IMR-90 (cell line): Measurements from ENCODE around the gene MARCHF3. TPM values are rescaled to one million over a fixed set of nuclear protein-coding genes. Genes with fewer than 3 reads are reported as not detected.

Experiments used
- ATAC-seq: fragments of 200-7000 bp; cut with Tn5 transposase; 2 replicates; pipeline ENCODE4 v1.9.1; 2020; ENCODE audit warnings: low read depth, mild to moderate bottlenecking, moderate library complexity
- BruUV-seq: library from RNA; stranded (reverse); fragments of 400-500 nt; replicated peaks from 2 replicates; lab custom pipeline; 2021; lab: Mats Ljungman, UMichigan
- CTCF ChIA-PET: fragments of 300-600 bp; formaldehyde crosslinking; extraction: SDS; loops from one replicate; lab custom pipeline; 2021; ENCODE audit warnings: antibody characterized with exemption; lab: Yijun Ruan, JAX
- POLR2A ChIA-PET: fragments of 300-600 bp; sonication (Branson Sonifier 250); formaldehyde crosslinking; loops from one replicate; lab custom pipeline; 2022; ENCODE audit warnings: antibody characterized with exemption; ENCODE audit not compliant: unreplicated experiment; lab: Charles Lee
- DNase-seq: peaks from one replicate; pipeline ENCODE4 v3.0.0; 2013
- H2AFZ ChIP-seq: replicated peaks from 2 replicates; pipeline ENCODE3; 2013; ENCODE audit warnings: low read length, mild to moderate bottlenecking; ENCODE audit not compliant: poor library complexity
- H2AK5ac ChIP-seq: 2 replicates; pipeline ENCODE4 v1.6.1; 2013; ENCODE audit warnings: low read depth, low read length, inconsistent platforms
- H2AK9ac ChIP-seq: replicated peaks from 2 replicates; pipeline ENCODE3; 2013; ENCODE audit warnings: mild to moderate bottlenecking, low read depth, low read length, moderate library complexity; ENCODE audit not compliant: poor library complexity
- H2BK120ac ChIP-seq: 2 replicates; pipeline ENCODE4 v1.6.1; 2013; ENCODE audit warnings: low read depth, low read length, inconsistent platforms
- H2BK15ac ChIP-seq: 3 replicates; pipeline ENCODE4 v1.6.1; 2013; ENCODE audit warnings: low read depth, low read length, inconsistent platforms
- H2BK20ac ChIP-seq: 2 replicates; pipeline ENCODE4 v1.6.1; 2013; ENCODE audit warnings: low read depth, mild to moderate bottlenecking, inconsistent platforms, low read length, moderate library complexity
- H2BK5ac ChIP-seq: 2 replicates; pipeline ENCODE4 v1.6.1; 2013; ENCODE audit warnings: mild to moderate bottlenecking, low read depth, low read length, inconsistent platforms; ENCODE audit not compliant: poor library complexity, severe bottlenecking
- H3K14ac ChIP-seq: replicated peaks from 2 replicates; pipeline ENCODE4 v1.6.1; 2013; ENCODE audit warnings: low read depth, low read length, inconsistent platforms
- H3K18ac ChIP-seq: 2 replicates; pipeline ENCODE4 v1.6.1; 2013; ENCODE audit warnings: low read depth, low read length, control low read depth
- H3K23ac ChIP-seq: 2 replicates; pipeline ENCODE4 v1.6.1; 2013; ENCODE audit warnings: low read depth, low read length, inconsistent platforms
- H3K27ac ChIP-seq: 2 replicates; pipeline ENCODE4 v1.5.1; 2013; ENCODE audit warnings: mild to moderate bottlenecking, control low read depth, low read length; ENCODE audit not compliant: insufficient read depth
- H3K27me3 ChIP-seq: 2 replicates; pipeline ENCODE4 v1.6.1; 2013; ENCODE audit warnings: low read length; ENCODE audit not compliant: control insufficient read depth, insufficient read depth
- H3K36me3 ChIP-seq: 2 replicates; pipeline ENCODE4 v1.6.1; 2013; ENCODE audit warnings: low read length, mixed read lengths; ENCODE audit not compliant: control insufficient read depth, insufficient read depth
- H3K4ac ChIP-seq: 2 replicates; pipeline ENCODE4 v1.6.1; 2013; ENCODE audit warnings: low read depth, low read length, inconsistent platforms
- H3K4me1 ChIP-seq: 2 replicates; pipeline ENCODE4 v1.6.1; 2013; ENCODE audit warnings: low read length, mixed read lengths; ENCODE audit not compliant: control insufficient read depth, insufficient read depth
- H3K4me2 ChIP-seq: 2 replicates; pipeline ENCODE4 v1.6.1; 2013; ENCODE audit warnings: low read depth, mild to moderate bottlenecking, control low read depth, low read length, moderate library complexity
- H3K4me3 ChIP-seq: 2 replicates; pipeline ENCODE4 v1.5.1; 2013; ENCODE audit warnings: low read depth, mild to moderate bottlenecking, control low read depth, low read length, moderate library complexity; ENCODE audit not compliant: insufficient read depth
- H3K56ac ChIP-seq: 2 replicates; pipeline ENCODE4 v1.6.1; 2013; ENCODE audit warnings: low read length, inconsistent platforms; ENCODE audit not compliant: insufficient read depth; ENCODE audit errors: extremely low read depth
- H3K79me1 ChIP-seq, 2 experiments: 2 replicates each; pipeline ENCODE4 v1.6.1; 2013; ENCODE audit warnings: low read length in 2 of 2, inconsistent platforms in 1 of 2, low read depth in 1 of 2
- H3K9ac ChIP-seq: 2 replicates; pipeline ENCODE4 v1.6.1; 2013; ENCODE audit warnings: low read depth, low read length, control low read depth
- H3K9me1 ChIP-seq: 2 replicates; pipeline ENCODE4 v1.6.1; 2013; ENCODE audit warnings: low read length, inconsistent platforms; ENCODE audit not compliant: insufficient read depth
- H3K9me3 ChIP-seq: 2 replicates; pipeline ENCODE4 v1.6.1; 2013; ENCODE audit warnings: low read length; ENCODE audit not compliant: control insufficient read depth, insufficient read depth
- H4K20me1 ChIP-seq: 2 replicates; pipeline ENCODE4 v1.6.1; 2013; ENCODE audit warnings: low read length, inconsistent platforms; ENCODE audit not compliant: insufficient read depth
- H4K5ac ChIP-seq: 2 replicates; pipeline ENCODE4 v1.6.1; 2013; ENCODE audit warnings: mild to moderate bottlenecking, low read depth, low read length, control low read depth
- H4K8ac ChIP-seq, 2 experiments: 2 replicates each; pipeline ENCODE4 v1.6.1; 2013; ENCODE audit warnings: low read depth in 2 of 2, low read length in 2 of 2, control low read depth in 1 of 2, inconsistent platforms in 1 of 2
- H4K91ac ChIP-seq: 2 replicates; pipeline ENCODE4 v1.6.1; 2013; ENCODE audit warnings: low read depth, low read length, inconsistent platforms; ENCODE audit not compliant: insufficient read depth
- BHLHE40 ChIP-seq: fragments of 150-350 bp; IDR thresholded peaks from 2 replicates; pipeline ENCODE4 v1.6.1; 2016; ENCODE audit warnings: mild to moderate bottlenecking, low read depth, low read length
- CTCF ChIP-seq: conservative IDR thresholded peaks from 2 replicates; pipeline ENCODE4 v1.5.1; 2012; ENCODE audit warnings: mild to moderate bottlenecking, low read depth, low read length, improper control_type of control experiment
- ELK1 ChIP-seq: fragments of 150-350 bp; IDR thresholded peaks from 2 replicates; pipeline ENCODE4 v1.6.1; 2016; ENCODE audit warnings: low read depth, mild to moderate bottlenecking, low read length, moderate library complexity, borderline replicate concordance
- MXI1 ChIP-seq: IDR thresholded peaks from 2 replicates; pipeline ENCODE4 v1.6.1; 2012; ENCODE audit warnings: low read depth, mild to moderate bottlenecking, low read length, moderate library complexity, borderline replicate concordance
- NFE2L2 ChIP-seq: fragments of 150-350 bp; IDR thresholded peaks from 2 replicates; pipeline ENCODE4 v1.6.1; 2016; ENCODE audit warnings: low read depth, mild to moderate bottlenecking, low read length
- SMC3 ChIP-seq: fragments of 150-350 bp; IDR thresholded peaks from 2 replicates; pipeline ENCODE4 v1.6.1; 2016; ENCODE audit warnings: low read depth, mild to moderate bottlenecking, antibody characterized with exemption, low read length, moderate library complexity
- USF2 ChIP-seq: fragments of 150-350 bp; IDR thresholded peaks from 2 replicates; pipeline ENCODE4 v1.6.1; 2017; ENCODE audit warnings: mild to moderate bottlenecking, antibody characterized with exemption, low read length, low read depth
- WGBS, 2 experiments: methylation state at CpG; one replicate each; pipeline versions ENCODE4 v1.1.5 to v1.1.7; 2013; ENCODE audit warnings: missing lambda C conversion rate in 2 of 2; ENCODE audit not compliant: insufficient read length in 1 of 2; ENCODE audit errors: extremely low coverage in 2 of 2; 5-methylcytosine and 5-hydroxymethylcytosine counted together
- dilution Hi-C: fragments of 300-500 bp; cut with HindIII; formaldehyde crosslinking; loops from one replicate; pipeline ENCODE4 v1.14.3; 2018; ENCODE audit warnings: low sequenced_read_pairs; ENCODE audit not compliant: unreplicated experiment
- in situ Hi-C: fragments of 300-500 bp; cut with MboI; formaldehyde crosslinking; loops from 3 replicates; pipeline ENCODE4 v1.14.3; 2019; ENCODE audit warnings: low sequenced_read_pairs, inconsistent platforms, mixed read lengths
- intact Hi-C: fragments of 100-400 bp; cut with micrococcal nuclease; formaldehyde crosslinking; loops from 2 replicates; pipeline ENCODE4 v1.10.0; 2022
- polyA plus RNA-seq, 3 experiments: library from polyadenylated mRNA; depleted of rRNA; stranded (reverse); fragments of >200 nt; gene quantifications; 2 replicates each; pipeline ENCODE4 v1.2.3, GENCODE V29; 2012; ENCODE audit warnings: low replicate concordance in 1 of 3
- total RNA-seq: library from RNA; depleted of rRNA; stranded (reverse); fragments of >200 nt; gene quantifications from 2 replicates; pipeline ENCODE4 v1.2.3, GENCODE V29; 2012

The MARCHF3 gene
- total and polyA plus RNA-seq, 2 of the 4 experiments (the other 2 are of a cell fraction) = 11.2 to 18.8 TPM

DNA sequence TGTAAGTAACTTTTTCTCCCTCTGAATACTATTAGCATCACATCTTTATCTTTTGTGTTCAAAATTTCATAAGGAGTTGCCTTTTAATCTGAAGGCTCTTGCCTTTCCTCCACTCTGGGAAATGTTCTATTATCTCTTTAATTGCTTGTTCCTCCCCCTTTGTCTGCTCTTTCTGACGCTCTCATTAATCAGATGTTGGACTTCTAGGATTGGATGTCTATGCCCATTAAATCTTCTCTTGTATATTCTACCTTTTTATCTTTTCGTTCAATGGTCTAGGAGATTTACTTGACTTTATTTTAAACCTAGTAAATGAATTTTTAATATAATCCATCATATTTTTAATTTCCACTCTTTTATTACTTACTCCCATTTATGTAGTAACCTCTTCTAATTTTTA lies 76.7 kb downstream of the MARCHF3 start:
- Histone ChIP-seq H4K91ac (no peak overlapping the region), H3K4me3 (no peak overlapping the region), H3K4ac (no peak overlapping the region), H3K9me3 (no peaks in the 10 kb centered on the region), H3K4me2 (no peak overlapping the region), H3K56ac (no peak overlapping the region), H4K5ac (no peak overlapping the region), H3K9me1 (no peaks in the 10 kb centered on the region; the same call in 1 of the 2 replicates), H2AK9ac (no peak overlapping the region), H3K36me3 (no peaks in the 10 kb centered on the region), H2BK5ac (no peak overlapping the region), H3K9ac (no peak overlapping the region), H3K27ac (no peak overlapping the region), H4K20me1 (no peaks in the 10 kb centered on the region), H3K27me3 (no peaks in the 10 kb centered on the region), H3K18ac (no peak overlapping the region), H2BK120ac (no peak overlapping the region), H3K79me1 (peaks cover 0 to 9% of the 10 kb centered on the region in 2 experiments; a peak in 3 of 4 replicates), H2AFZ (no peak overlapping the region), H4K8ac (no peak overlapping the region), H2BK20ac (no peak overlapping the region), H3K14ac (no peak overlapping the region), H2BK15ac (no peak overlapping the region), H2AK5ac (no peak overlapping the region), H3K23ac (no peak overlapping the region), H3K4me1 (no peaks in the 10 kb centered on the region; the same call in 1 of the 2 replicates)
- WGBS, 2 experiments = no CpG with 5 or more reads among the region's 2 CpGs
- DNase-seq = no peak
- TF ChIP-seq BHLHE40 = no peak
- no peak for TF ChIP-seq CTCF
- TF ChIP-seq USF2 = no peak
- no peak for TF ChIP-seq MXI1
- no peak for TF ChIP-seq SMC3
- no peak for TF ChIP-seq NFE2L2
- TF ChIP-seq ELK1 = no peak
- POLR2A ChIA-PET = no interaction called here
- no peak for ATAC-seq
- dilution Hi-C loops = no loop called here
- CTCF ChIA-PET = interaction anchor here (0.6 kb wide), 1 partner anchor 537 kb away, joined by 8 read pairs; no protein-coding TSS in a partner anchor
- intact Hi-C loops = no loop called here
- BruUV-seq = no TSS peak
- in situ Hi-C loops = no loop called here
